GM12891 (cell line): ENCODE results near the gene MPP1.
A peak's percentile ranks its signal among the peaks of the same experiment; 100 is the strongest.

Source experiments
- POLR2A ChIP-seq: IDR thresholded peaks from 2 replicates; pipeline ENCODE4 v1.6.1; 2011; ENCODE audit warnings: low read depth, low read length, control low read depth
- POLR2AphosphoS5 ChIP-seq: IDR thresholded peaks from 2 replicates; pipeline ENCODE4 v1.6.1; 2011; ENCODE audit warnings: low read depth, low read length, control low read depth
- SPI1 ChIP-seq: IDR thresholded peaks from 2 replicates; pipeline ENCODE4 v1.6.1; 2011; ENCODE audit warnings: low read depth, low read length, control low read depth

GRCh38 chrX:154775419-154776349 lies 29.6 kb downstream of the MPP1 start:
- TF ChIP-seq POLR2A = no peak
- 0 out of 2 replicates have a peak, but pooled peaks have one; percentile 11 for TF ChIP-seq POLR2AphosphoS5
- TF ChIP-seq SPI1 = no peak
